ENCODE results near the gene CYB5R2.

The CYB5R2 gene

GRCh38 chr11:7672960-7673723 is at the start of gene CYB5R2:
TSS of gene CYB5R2 (minus strand) at chr11:7673500. CDS start at chr11:7672825, 675 bp downstream.
- Mint-ChIP-seq H3K9me3 (no peaks in the 10 kb centered on the region), H3K27ac (peak within 1 kb of the TSS; percentile 6 to 91 (median 82)), H3K36me3 (ENCODE audit: low read depth) (peaks cover 8% of the 10 kb centered on the region), H3K4me3 (peak within 1 kb of the TSS; percentile 90), H3K27me3 (ENCODE audit: low read depth) (peaks cover 20% of the 10 kb centered on the region), H3K4me1 (peaks cover 61% of the 10 kb centered on the region)
- TF ChIP-seq CTCF (IDR thresholded peaks at IDR 0.05; ENCODE audit: unreplicated experiment in 3 of 3) = no peak

- no peak for TF ChIP-seq CTCF (IDR thresholded peaks at IDR 0.05; ENCODE audit: unreplicated experiment in 3 of 3)
- Mint-ChIP-seq H3K36me3 (ENCODE audit: low read depth) (no peaks in the 10 kb centered on the region), H3K4me3 (no peak overlapping the region), H3K27me3 (ENCODE audit: low read depth) (no peaks in the 10 kb centered on the region), H3K4me1 (no peaks in the 10 kb centered on the region), H3K9me3 (no peaks in the 10 kb centered on the region), H3K27ac (no peak overlapping the region)
Measured at GRCh38 chr11:7714786-7715185, 41.5 kb upstream of the CYB5R2 start.

GRCh38 chr11:7706377-7706776 is 33.1 kb upstream of the CYB5R2 start, which contains the start of gene OVCH2:
TSS of gene OVCH2 (minus strand) at chr11:7706477. CDS start at chr11:7706394, 83 bp downstream.
- no peaks in the 10 kb centered on the region for H3K4me1 Mint-ChIP-seq
- H3K27ac Mint-ChIP-seq = peak within 1 kb of the TSS in 1 of 3 experiments; percentile 35
- H3K9me3 Mint-ChIP-seq = no peaks in the 10 kb centered on the region
- no peaks in the 10 kb centered on the region for H3K36me3 Mint-ChIP-seq (ENCODE audit: low read depth)
- H3K27me3 Mint-ChIP-seq (ENCODE audit: low read depth) = no peaks in the 10 kb centered on the region
- TF ChIP-seq CTCF (IDR thresholded peaks at IDR 0.05; ENCODE audit: unreplicated experiment in 3 of 3) = no peak
- no peak within 1 kb of the TSS for H3K4me3 Mint-ChIP-seq

- Mint-ChIP-seq H3K4me1 (no peaks in the 10 kb centered on the region), H3K36me3 (ENCODE audit: low read depth) (no peaks in the 10 kb centered on the region), H3K27me3 (ENCODE audit: low read depth) (no peaks in the 10 kb centered on the region), H3K9me3 (no peaks in the 10 kb centered on the region), H3K27ac (no peak overlapping the region), H3K4me3 (no peak overlapping the region)
- no peak for TF ChIP-seq CTCF (IDR thresholded peaks at IDR 0.05; ENCODE audit: unreplicated experiment in 3 of 3)
Measured at GRCh38 chr11:7703740-7704139, 30.4 kb upstream of the CYB5R2 start.

GRCh38 chr11:7696424-7696823 is 23.1 kb upstream of the CYB5R2 start:
- TF ChIP-seq CTCF (IDR thresholded peaks at IDR 0.05; ENCODE audit: unreplicated experiment in 3 of 3) = no peak
- Mint-ChIP-seq H3K4me1 (peaks cover 10% of the 10 kb centered on the region), H3K4me3 (no peak overlapping the region), H3K27me3 (ENCODE audit: low read depth) (no peaks in the 10 kb centered on the region), H3K27ac (no peak overlapping the region), H3K9me3 (no peaks in the 10 kb centered on the region), H3K36me3 (ENCODE audit: low read depth) (no peaks in the 10 kb centered on the region)

GRCh38 chr11:7694235-7694634 is 20.9 kb upstream of the CYB5R2 start:
- no peaks in the 10 kb centered on the region for H3K27me3 Mint-ChIP-seq (ENCODE audit: low read depth)
- no peak overlapping the region for H3K27ac Mint-ChIP-seq
- H3K4me3 Mint-ChIP-seq = no peak overlapping the region
- no peaks in the 10 kb centered on the region for H3K9me3 Mint-ChIP-seq
- no peak for TF ChIP-seq CTCF (IDR thresholded peaks at IDR 0.05; ENCODE audit: unreplicated experiment in 3 of 3)
- H3K4me1 Mint-ChIP-seq = peaks cover 10% of the 10 kb centered on the region
- H3K36me3 Mint-ChIP-seq (ENCODE audit: low read depth) = no peaks in the 10 kb centered on the region

Measured in nephron (organoid).